Sigmoid colon (tissue), 7 donors: ENCODE results near the gene CCDC74A. TPM values are rescaled to one million over a fixed set of nuclear protein-coding genes. Genes with fewer than 3 reads are reported as not detected.
"Not testable (repeated sequence)": the region's sequence is repeated elsewhere in the genome, so short reads cannot be mapped to it uniquely, and the experiment has no call there.

Source experiments
- DNase-seq: peaks from one replicate; pipeline ENCODE4 v3.0.0-alpha.2; 2019
- H3K27ac ChIP-seq, 4 donors: fragments of 200-600 bp; sonication (generic); one replicate each; pipeline ENCODE4 v1.5.1; 2016 to 2019; ENCODE audit warnings: mild to moderate bottlenecking in 1 of 4
- H3K27me3 ChIP-seq, 3 donors: fragments of 200-600 bp; sonication (generic); one replicate each; pipeline ENCODE4 v1.5.1; 2019; ENCODE audit warnings: mild to moderate bottlenecking in 1 of 3
- H3K36me3 ChIP-seq, 4 donors: fragments of 200-600 bp; sonication (generic); one replicate each; pipeline ENCODE4 v1.5.1; 2016 to 2019
- H3K4me1 ChIP-seq, 4 donors: fragments of 200-600 bp; sonication (generic); one replicate each; pipeline ENCODE4 v1.5.1; 2017 to 2019
- H3K4me3 ChIP-seq, 4 donors: fragments of 200-600 bp; sonication (generic); one replicate each; pipeline ENCODE4 v1.5.1; 2017 to 2019; ENCODE audit warnings: mild to moderate bottlenecking in 2 of 4, moderate library complexity in 1 of 4
- H3K9me3 ChIP-seq, 4 donors: fragments of 200-600 bp in 3 of 4; sonication (generic) in 3 of 4; one replicate each; pipeline versions ENCODE4 v1.5.1 to v1.6.1; 2013 to 2019
- CTCF ChIP-seq, 4 experiments: fragments of 450-650 bp in 3 of 4; fragments of 200-600 bp in 1 of 4; IDR thresholded peaks; one replicate each; pipeline ENCODE4 v1.5.1; 2016 to 2019; ENCODE audit warnings: antibody characterized with exemption in 4 of 4, mild to moderate bottlenecking in 3 of 4, moderate library complexity in 2 of 4
- EP300 ChIP-seq, 4 donors: sonication (generic); formaldehyde crosslinking; IDR thresholded peaks; one replicate each; pipeline ENCODE4 v1.6.1; 2017; ENCODE audit warnings: antibody characterized with exemption in 4 of 4
- POLR2A ChIP-seq, 2 donors: fragments of 450-650 bp; IDR thresholded peaks; one replicate each; pipeline ENCODE4 v1.6.1; 2016; ENCODE audit warnings: antibody characterized with exemption in 2 of 2, mild to moderate bottlenecking in 2 of 2, moderate library complexity in 2 of 2
- POLR2AphosphoS5 ChIP-seq, 4 donors: sonication (generic); formaldehyde crosslinking; IDR thresholded peaks; one replicate each; pipeline ENCODE4 v1.6.1; 2017; ENCODE audit warnings: antibody characterized with exemption in 4 of 4
- WGBS, 2 donors: extraction: QIAGEN DNeasy Blood & Tissue Kit; methylation state at CpG; one replicate each; pipeline ENCODE4 v1.1.7; 2013; 5-methylcytosine and 5-hydroxymethylcytosine counted together
- intact Hi-C: fragments of 100-400 bp; cut with DNase I; formaldehyde crosslinking; loops from one replicate; pipeline ENCODE4 v1.15.1; 2023
- polyA plus RNA-seq, 3 donors: library from polyadenylated mRNA; stranded (reverse); fragments of 200-250 nt; gene quantifications; one replicate each; pipeline ENCODE4 v1.2.3, GENCODE V29; 2013
- total RNA-seq, 4 donors: library from RNA; depleted of rRNA; stranded (reverse); fragments of >200 nt; gene quantifications; one replicate each; pipeline ENCODE4 v1.1.0, GENCODE V29; 2016
- donor health status: healthy with polysubstance abuse.
- donor health status: Bipolar disorder and iron deficiency.
- donor health status: healthy.

The CCDC74A gene
- total and polyA plus RNA-seq, 7 donors, result 1.2 to 24.4 (median 8.2) TPM

- TF ChIP-seq POLR2A (IDR thresholded peaks at IDR 0.05), result no peak
- TF ChIP-seq EP300 (IDR thresholded peaks at IDR 0.05), result no peak
- no peak for TF ChIP-seq CTCF (IDR thresholded peaks at IDR 0.05)
- TF ChIP-seq POLR2AphosphoS5 (IDR thresholded peaks at IDR 0.05), result no peak
- intact Hi-C loops, result no loop called here
- H3K4me3 ChIP-seq, result no peak overlapping the region
- H3K27me3 ChIP-seq, result no peaks in the 10 kb centered on the region
- H3K27ac ChIP-seq, result no peak overlapping the region
- H3K9me3 ChIP-seq, result no peaks in the 10 kb centered on the region
- 78 to 88% methylated on average over 7 of the region's 7 CpGs for WGBS, 2 donors
- H3K4me1 ChIP-seq, result no peaks in the 10 kb centered on the region
- no peaks in the 10 kb centered on the region for H3K36me3 ChIP-seq
- no peak for DNase-seq
These were observed 29.3 kb downstream of the CCDC74A start for GRCh38 chr2:131556998-131557397.

- Histone ChIP-seq H3K27ac (no peak overlapping the region), H3K36me3 (no peaks in the 10 kb centered on the region), H3K9me3 (no peaks in the 10 kb centered on the region), H3K27me3 (no peaks in the 10 kb centered on the region), H3K4me1 (no peaks in the 10 kb centered on the region), H3K4me3 (no peak overlapping the region)
- DNase-seq, result no peak
- 74 to 80% methylated on average over 5 of the region's 5 CpGs for WGBS, 2 donors
- intact Hi-C loops, result no loop called here
- TF ChIP-seq POLR2AphosphoS5 (IDR thresholded peaks at IDR 0.05) (no peak), POLR2A (IDR thresholded peaks at IDR 0.05) (no peak), EP300 (IDR thresholded peaks at IDR 0.05) (no peak), CTCF (IDR thresholded peaks at IDR 0.05) (no peak)
These were observed 30.1 kb downstream of the CCDC74A start for GRCh38 chr2:131557558-131558321.

- no peaks in the 10 kb centered on the region for H3K36me3 ChIP-seq
- TF ChIP-seq CTCF (IDR thresholded peaks at IDR 0.05) (no peak), EP300 (IDR thresholded peaks at IDR 0.05) (no peak), POLR2A (IDR thresholded peaks at IDR 0.05) (no peak), POLR2AphosphoS5 (IDR thresholded peaks at IDR 0.05) (no peak)
- no peak for DNase-seq
- no peaks in the 10 kb centered on the region for H3K9me3 ChIP-seq
- no peaks in the 10 kb centered on the region for H3K27me3 ChIP-seq
- WGBS, 2 donors, result 83 to 92% methylated on average over 5 of the region's 5 CpGs
- H3K4me1 ChIP-seq, result no peaks in the 10 kb centered on the region
- H3K4me3 ChIP-seq, result no peak overlapping the region
- H3K27ac ChIP-seq, result no peak overlapping the region
- intact Hi-C loops, result no loop called here
These were observed 38.7 kb downstream of the CCDC74A start for GRCh38 chr2:131566371-131566770.

- DNase-seq, result no peak
- intact Hi-C loops, result no loop called here
- H3K27ac ChIP-seq, result no peak overlapping the region
- no peaks in the 10 kb centered on the region for H3K36me3 ChIP-seq
- no peaks in the 10 kb centered on the region for H3K4me1 ChIP-seq
- no peak for TF ChIP-seq CTCF (IDR thresholded peaks at IDR 0.05)
- TF ChIP-seq POLR2AphosphoS5 (IDR thresholded peaks at IDR 0.05), result no peak
- no peak for TF ChIP-seq EP300 (IDR thresholded peaks at IDR 0.05)
- TF ChIP-seq POLR2A (IDR thresholded peaks at IDR 0.05), result no peak
- H3K27me3 ChIP-seq, result no peaks in the 10 kb centered on the region
- H3K4me3 ChIP-seq, result no peak overlapping the region
- no peaks in the 10 kb centered on the region for H3K9me3 ChIP-seq
These were observed 40.2 kb downstream of the CCDC74A start for GRCh38 chr2:131567891-131568290.

- H3K4me1 ChIP-seq, H3K27ac ChIP-seq, DNase-seq, H3K27me3 ChIP-seq, intact Hi-C loops, H3K9me3 ChIP-seq, H3K4me3 ChIP-seq, H3K36me3 ChIP-seq: not testable (repeated sequence)
- 51 to 70% methylated on average over 1 of the region's 1 CpG for WGBS, 2 donors
These were observed 40.7 kb downstream of the CCDC74A start for GRCh38 chr2:131568401-131568800.
